Loucy (cell line): Measurements from ENCODE around the gene RPL41.

Source experiments
- CTCF ChIP-seq: fragments of 200-600 bp; sonication (generic); conservative IDR thresholded peaks from 2 replicates; pipeline ENCODE4 v1.5.1; 2014; ENCODE audit warnings: mild to moderate bottlenecking, antibody characterized with exemption, low read length
- EZH2phosphoT487 ChIP-seq: fragments of 200-600 bp; IDR thresholded peaks from 2 replicates; pipeline ENCODE4 v1.6.1; 2018; ENCODE audit warnings: antibody characterized with exemption, mild to moderate bottlenecking, moderate library complexity, borderline replicate concordance

- TF ChIP-seq CTCF = no peak
- no peak for TF ChIP-seq EZH2phosphoT487
Measured at GRCh38 chr12:56098592-56098991, 17.8 kb upstream of the RPL41 start.
